Vagina (tissue), 2 donors: Measurements from ENCODE around the gene CDH13. TPM values are rescaled to one million over a fixed set of nuclear protein-coding genes. Genes with fewer than 3 reads are reported as not detected.

Experiments
- DNase-seq, 2 donors: peaks; one replicate each; pipeline ENCODE4 v3.0.0-alpha.2; 2017; ENCODE audit errors: extremely low spot score in 2 of 2
- H3K27ac ChIP-seq: fragments of 200-600 bp; sonication (generic); one replicate; pipeline ENCODE4 v1.5.1; 2019
- H3K27me3 ChIP-seq: fragments of 200-600 bp; sonication (generic); one replicate; pipeline ENCODE4 v1.5.1; 2019
- H3K36me3 ChIP-seq, 2 donors: fragments of 200-600 bp; sonication (generic); one replicate each; pipeline ENCODE4 v1.5.1; 2017 to 2019
- H3K4me1 ChIP-seq: fragments of 200-600 bp; sonication (generic); one replicate; pipeline ENCODE4 v1.5.1; 2019
- H3K4me3 ChIP-seq, 2 donors: fragments of 200-600 bp; sonication (generic); 1 replicate in 1 of 2; 2 replicates in 1 of 2; pipeline ENCODE4 v1.5.1; 2016 to 2019
- H3K9me3 ChIP-seq: fragments of 200-600 bp; sonication (generic); one replicate; pipeline ENCODE4 v1.5.1; 2019
- CTCF ChIP-seq, 3 experiments: fragments of 450-650 bp in 2 of 3; fragments of 200-600 bp in 1 of 3; sonication (generic) in 1 of 3; IDR thresholded peaks; one replicate each; pipeline ENCODE4 v1.5.1; 2017 to 2019; ENCODE audit warnings: antibody characterized with exemption in 3 of 3, mild to moderate bottlenecking in 2 of 3, moderate library complexity in 2 of 3
- POLR2A ChIP-seq, 2 donors: fragments of 450-650 bp; IDR thresholded peaks; one replicate each; pipeline ENCODE4 v1.6.1; 2017; ENCODE audit warnings: antibody characterized with exemption in 2 of 2, mild to moderate bottlenecking in 2 of 2, moderate library complexity in 2 of 2
- POLR2AphosphoS5 ChIP-seq, 2 donors: sonication (generic); formaldehyde crosslinking; IDR thresholded peaks; one replicate each; pipeline ENCODE4 v1.9.0; 2017; ENCODE audit warnings: antibody characterized with exemption in 2 of 2, mild to moderate bottlenecking in 2 of 2, low read depth in 1 of 2; ENCODE audit not compliant: insufficient read depth in 1 of 2
- intact Hi-C: fragments of 100-400 bp; cut with DNase I; formaldehyde crosslinking; loops from one replicate; pipeline ENCODE4 v1.15.1; 2023
- total RNA-seq: library from RNA; depleted of rRNA; stranded (reverse); fragments of >200 nt; gene quantifications from one replicate; pipeline ENCODE4 v1.2.3, GENCODE V29; 2016

The CDH13 gene
- total RNA-seq, 1 donor from 2014 or later: 123 TPM

- no peak overlapping the region for H3K4me3 ChIP-seq
- no peak overlapping the region for H3K27ac ChIP-seq
- no peaks in the 10 kb centered on the region for H3K36me3 ChIP-seq
- no peaks in the 10 kb centered on the region for H3K4me1 ChIP-seq
- no peaks in the 10 kb centered on the region for H3K27me3 ChIP-seq
- intact Hi-C loops: no loop called here
- DNase-seq: no peak
- H3K9me3 ChIP-seq: no peaks in the 10 kb centered on the region
- TF ChIP-seq CTCF (IDR thresholded peaks at IDR 0.05) (no peak), POLR2AphosphoS5 (IDR thresholded peaks at IDR 0.05; ENCODE audit: insufficient read depth in 1 of 2, low read depth in 1 of 2) (no peak), POLR2A (IDR thresholded peaks at IDR 0.05) (no peak)
Measured at GRCh38 chr16:83439412-83439811, 812.6 kb downstream of the CDH13 start.

GRCh38 chr16:83441517-83441916 lies 814.7 kb downstream of the CDH13 start:
- intact Hi-C loops: no loop called here
- H3K27me3 ChIP-seq: no peaks in the 10 kb centered on the region
- no peaks in the 10 kb centered on the region for H3K36me3 ChIP-seq
- no peak for DNase-seq
- H3K27ac ChIP-seq: no peak overlapping the region
- TF ChIP-seq POLR2AphosphoS5 (IDR thresholded peaks at IDR 0.05; ENCODE audit: insufficient read depth in 1 of 2, low read depth in 1 of 2): no peak
- TF ChIP-seq POLR2A (IDR thresholded peaks at IDR 0.05): no peak
- TF ChIP-seq CTCF (IDR thresholded peaks at IDR 0.05): no peak
- H3K4me1 ChIP-seq: no peaks in the 10 kb centered on the region
- no peaks in the 10 kb centered on the region for H3K9me3 ChIP-seq
- H3K4me3 ChIP-seq: no peak overlapping the region

- no peaks in the 10 kb centered on the region for H3K27me3 ChIP-seq
- no peaks in the 10 kb centered on the region for H3K36me3 ChIP-seq
- TF ChIP-seq CTCF (IDR thresholded peaks at IDR 0.05) (no peak), POLR2A (IDR thresholded peaks at IDR 0.05) (no peak), POLR2AphosphoS5 (IDR thresholded peaks at IDR 0.05; ENCODE audit: insufficient read depth in 1 of 2, low read depth in 1 of 2) (no peak)
- no peak overlapping the region for H3K27ac ChIP-seq
- intact Hi-C loops: no loop called here
- DNase-seq: no peak
- no peaks in the 10 kb centered on the region for H3K9me3 ChIP-seq
- no peaks in the 10 kb centered on the region for H3K4me1 ChIP-seq
- H3K4me3 ChIP-seq: no peak overlapping the region
Measured at GRCh38 chr16:83443972-83444371, 817.2 kb downstream of the CDH13 start.

- TF ChIP-seq POLR2A (IDR thresholded peaks at IDR 0.05) (no peak), POLR2AphosphoS5 (IDR thresholded peaks at IDR 0.05; ENCODE audit: insufficient read depth in 1 of 2, low read depth in 1 of 2) (no peak), CTCF (IDR thresholded peaks at IDR 0.05) (no peak)
- no peaks in the 10 kb centered on the region for H3K27me3 ChIP-seq
- no peak overlapping the region for H3K4me3 ChIP-seq
- no peak for DNase-seq
- H3K4me1 ChIP-seq: no peaks in the 10 kb centered on the region
- H3K27ac ChIP-seq: no peak overlapping the region
- intact Hi-C loops: no loop called here
- no peaks in the 10 kb centered on the region for H3K36me3 ChIP-seq
- no peaks in the 10 kb centered on the region for H3K9me3 ChIP-seq
Measured at GRCh38 chr16:83447560-83447959, 820.8 kb downstream of the CDH13 start.

- Histone ChIP-seq H3K36me3 (no peaks in the 10 kb centered on the region), H3K27ac (no peak overlapping the region), H3K9me3 (no peaks in the 10 kb centered on the region), H3K4me1 (no peaks in the 10 kb centered on the region), H3K27me3 (no peaks in the 10 kb centered on the region), H3K4me3 (no peak overlapping the region)
- DNase-seq: no peak
- no peak for TF ChIP-seq POLR2AphosphoS5 (IDR thresholded peaks at IDR 0.05; ENCODE audit: insufficient read depth in 1 of 2, low read depth in 1 of 2)
- no peak for TF ChIP-seq POLR2A (IDR thresholded peaks at IDR 0.05)
- TF ChIP-seq CTCF (IDR thresholded peaks at IDR 0.05): no peak
- intact Hi-C loops: no loop called here
Measured at GRCh38 chr16:83449861-83450260, 823.1 kb downstream of the CDH13 start.
